ENCODE measurements around the gene SPAST. TPM values are rescaled to one million over a fixed set of nuclear protein-coding genes. Genes with fewer than 3 reads are reported as not detected.

SPAST gene
- total and polyA plus RNA-seq, 2 of the 13 experiments (the other 11 are each of a cell fraction or from before 2014, with no cell fraction given), result 11.5 to 40.4 TPM

DNA sequence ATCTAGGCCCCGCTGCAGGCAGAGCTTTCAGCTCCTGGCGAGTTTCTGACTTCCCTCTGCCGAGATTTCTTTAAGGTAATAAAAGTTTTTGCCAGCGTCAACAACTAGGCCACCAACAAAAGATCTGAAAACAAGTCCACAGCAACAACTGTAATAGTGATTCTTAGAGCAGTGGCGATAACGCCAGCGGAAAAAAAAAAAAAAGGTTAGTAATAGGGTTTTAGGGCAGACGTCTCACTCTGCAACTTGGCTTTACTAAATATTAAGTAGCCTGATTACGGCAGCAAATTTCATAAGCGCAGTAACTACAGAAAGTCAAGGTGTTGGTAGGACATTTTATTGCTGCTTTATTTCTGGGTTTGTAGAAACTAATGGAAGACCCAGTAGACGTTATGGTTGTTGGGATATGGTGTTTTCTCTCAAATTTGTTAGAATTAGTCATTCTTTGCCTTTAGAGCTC lies 102.8 kb downstream of the SPAST start:
- Histone ChIP-seq H4K20me1 (ENCODE audit: insufficient read depth, low read length) (no peaks in the 10 kb centered on the region), H3K4me2 (ENCODE audit: low read depth, low read length) (peak overlapping the region; percentile 81), H3K4me3 (replicated peaks in 1 of 3; ENCODE audit: insufficient read depth in 1 of 3, low read depth in 2 of 3, low read length in 3 of 3) (peak overlapping the region; percentile 85 to 86 (median 86)), H3K79me2 (ENCODE audit: insufficient read depth, low read length) (peaks cover 34% of the 10 kb centered on the region), H2AFZ (ENCODE audit: low read length) (no peak overlapping the region), H3K27ac (ENCODE audit: extremely low read length, insufficient read depth, low read length) (peak overlapping the region; percentile 80), H3K9ac (ENCODE audit: insufficient read depth, low read depth, low read length) (peak overlapping the region; percentile 89), H3K36me3 (replicated peaks in 1 of 2; ENCODE audit: control insufficient read depth in 1 of 2, insufficient read depth in 2 of 2, low read length in 2 of 2) (no peaks in the 10 kb centered on the region), H3K4me1 (ENCODE audit: insufficient read depth, low read length) (peaks cover 22% of the 10 kb centered on the region), H3K27me3 (ENCODE audit: control insufficient read depth in 1 of 2, insufficient read depth in 2 of 2, low read length in 2 of 2) (no peaks in the 10 kb centered on the region), H3K9me3 (ENCODE audit: low read length) (no peaks in the 10 kb centered on the region)
- DNase-seq (ENCODE audit: low spot score), result no peak
- WGBS (ENCODE audit: low lambda C conversion rate), result under 1% methylated on average over 11 of the region's 11 CpGs
- TSS peak; percentile 81 for BruUV-seq (replicated peaks)
- peak; percentile 8 for FAIRE-seq
- CTCF ChIA-PET (ENCODE audit: low intra/inter-chr PET ratio, low total read pairs), result no interaction called here
- ATAC-seq, result no peak
- in situ Hi-C loops (cut with HindIII; ENCODE audit: extremely low pct_ligation_motif_present, low pct_unique_long_range_greater_than_20kb), result no loop called here
- intact Hi-C loops (cut with micrococcal nuclease; ENCODE audit: unreplicated experiment), result no loop called here
- POLR2A ChIA-PET, result interaction anchor here (0.6 to 2.3 kb wide), 48 partner anchors 8 to 1433 kb away, joined by 3 to 62 read pairs (median 4); partner anchors contain the start of genes BIRC6, DPY30, FAM98A and NLRC4
- TF ChIP-seq ZSCAN20 (CRISPR knock-in tag; IDR thresholded peaks at IDR 0.05; ENCODE audit: borderline replicate concordance) (0 out of 2 replicates have a peak, but pooled peaks have one; percentile 0), ZNF564 (CRISPR knock-in tag; IDR thresholded peaks at IDR 0.05) (0 out of 2 replicates have a peak, but pooled peaks have one; percentile 42), ZNF556 (CRISPR knock-in tag; IDR thresholded peaks at IDR 0.05; ENCODE audit: borderline replicate concordance) (no peak), SKI (IDR thresholded peaks at IDR 0.05; ENCODE audit: partially characterized antibody) (no peak), HMG20B (CRISPR knock-in tag; conservative IDR thresholded peaks at IDR 0.05) (no peak), POLR2A (IDR thresholded peaks at IDR 0.05; ENCODE audit: insufficient read depth in 1 of 2, low read depth in 2 of 2, low read length in 2 of 2) (no peak), ZNF629 (CRISPR knock-in tag; conservative IDR thresholded peaks at IDR 0.05) (no peak), NFIC (IDR thresholded peaks at IDR 0.05; ENCODE audit: low read length) (peak; percentile 2; the same call in 1 of the 2 replicates), ZNF207 (IDR thresholded peaks at IDR 0.05; ENCODE audit: borderline replicate concordance) (no peak)
- TF ChIP-seq, protein P1, sequence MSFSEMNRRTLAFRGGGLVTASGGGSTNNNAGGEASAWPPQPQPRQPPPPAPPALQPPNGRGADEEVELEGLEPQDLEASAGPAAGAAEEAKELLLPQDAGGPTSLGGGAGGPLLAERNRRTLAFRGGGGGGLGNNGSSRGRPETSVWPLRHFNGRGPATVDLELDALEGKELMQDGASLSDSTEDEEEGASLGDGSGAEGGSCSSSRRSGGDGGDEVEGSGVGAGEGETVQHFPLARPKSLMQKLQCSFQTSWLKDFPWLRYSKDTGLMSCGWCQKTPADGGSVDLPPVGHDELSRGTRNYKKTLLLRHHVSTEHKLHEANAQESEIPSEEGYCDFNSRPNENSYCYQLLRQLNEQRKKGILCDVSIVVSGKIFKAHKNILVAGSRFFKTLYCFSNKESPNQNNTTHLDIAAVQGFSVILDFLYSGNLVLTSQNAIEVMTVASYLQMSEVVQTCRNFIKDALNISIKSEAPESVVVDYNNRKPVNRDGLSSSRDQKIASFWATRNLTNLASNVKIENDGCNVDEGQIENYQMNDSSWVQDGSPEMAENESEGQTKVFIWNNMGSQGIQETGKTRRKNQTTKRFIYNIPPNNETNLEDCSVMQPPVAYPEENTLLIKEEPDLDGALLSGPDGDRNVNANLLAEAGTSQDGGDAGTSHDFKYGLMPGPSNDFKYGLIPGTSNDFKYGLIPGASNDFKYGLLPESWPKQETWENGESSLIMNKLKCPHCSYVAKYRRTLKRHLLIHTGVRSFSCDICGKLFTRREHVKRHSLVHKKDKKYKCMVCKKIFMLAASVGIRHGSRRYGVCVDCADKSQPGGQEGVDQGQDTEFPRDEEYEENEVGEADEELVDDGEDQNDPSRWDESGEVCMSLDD (CRISPR knock-in tag; IDR thresholded peaks at IDR 0.05; ENCODE audit: borderline replicate concordance), result no peak
- TF ChIP-seq, protein P2, sequence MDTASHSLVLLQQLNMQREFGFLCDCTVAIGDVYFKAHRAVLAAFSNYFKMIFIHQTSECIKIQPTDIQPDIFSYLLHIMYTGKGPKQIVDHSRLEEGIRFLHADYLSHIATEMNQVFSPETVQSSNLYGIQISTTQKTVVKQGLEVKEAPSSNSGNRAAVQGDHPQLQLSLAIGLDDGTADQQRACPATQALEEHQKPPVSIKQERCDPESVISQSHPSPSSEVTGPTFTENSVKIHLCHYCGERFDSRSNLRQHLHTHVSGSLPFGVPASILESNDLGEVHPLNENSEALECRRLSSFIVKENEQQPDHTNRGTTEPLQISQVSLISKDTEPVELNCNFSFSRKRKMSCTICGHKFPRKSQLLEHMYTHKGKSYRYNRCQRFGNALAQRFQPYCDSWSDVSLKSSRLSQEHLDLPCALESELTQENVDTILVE (CRISPR knock-in tag; IDR thresholded peaks at IDR 0.05), result no peak
- TF ChIP-seq, protein P3, sequence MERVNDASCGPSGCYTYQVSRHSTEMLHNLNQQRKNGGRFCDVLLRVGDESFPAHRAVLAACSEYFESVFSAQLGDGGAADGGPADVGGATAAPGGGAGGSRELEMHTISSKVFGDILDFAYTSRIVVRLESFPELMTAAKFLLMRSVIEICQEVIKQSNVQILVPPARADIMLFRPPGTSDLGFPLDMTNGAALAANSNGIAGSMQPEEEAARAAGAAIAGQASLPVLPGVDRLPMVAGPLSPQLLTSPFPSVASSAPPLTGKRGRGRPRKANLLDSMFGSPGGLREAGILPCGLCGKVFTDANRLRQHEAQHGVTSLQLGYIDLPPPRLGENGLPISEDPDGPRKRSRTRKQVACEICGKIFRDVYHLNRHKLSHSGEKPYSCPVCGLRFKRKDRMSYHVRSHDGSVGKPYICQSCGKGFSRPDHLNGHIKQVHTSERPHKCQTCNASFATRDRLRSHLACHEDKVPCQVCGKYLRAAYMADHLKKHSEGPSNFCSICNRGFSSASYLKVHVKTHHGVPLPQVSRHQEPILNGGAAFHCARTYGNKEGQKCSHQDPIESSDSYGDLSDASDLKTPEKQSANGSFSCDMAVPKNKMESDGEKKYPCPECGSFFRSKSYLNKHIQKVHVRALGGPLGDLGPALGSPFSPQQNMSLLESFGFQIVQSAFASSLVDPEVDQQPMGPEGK (CRISPR knock-in tag; IDR thresholded peaks at IDR 0.05), result no peak

Data from HepG2 (cell line).